HUES6 (cell line): ENCODE measurements around the gene C17orf50.

ENCODE experiments used
- H3K27ac ChIP-seq: 2 replicates; pipeline ENCODE4 v1.7.0; 2013; ENCODE audit warnings: low read depth, mild to moderate bottlenecking, low read length, inconsistent platforms
- H3K27me3 ChIP-seq: 2 replicates; pipeline ENCODE4 v1.6.1; 2013; ENCODE audit warnings: low read length; ENCODE audit not compliant: control insufficient read depth, insufficient read depth
- H3K36me3 ChIP-seq: 2 replicates; pipeline ENCODE4 v1.6.1; 2013; ENCODE audit warnings: low read length; ENCODE audit not compliant: control insufficient read depth, insufficient read depth
- H3K4me1 ChIP-seq: 2 replicates; pipeline ENCODE4 v1.6.1; 2013; ENCODE audit warnings: low read length; ENCODE audit not compliant: control insufficient read depth, insufficient read depth
- H3K4me3 ChIP-seq: 2 replicates; pipeline ENCODE4 v1.5.1; 2013; ENCODE audit warnings: low read depth, low read length
- H3K9ac ChIP-seq: one replicate; pipeline ENCODE4 v1.6.1; 2013; ENCODE audit warnings: mild to moderate bottlenecking, low read length
- H3K9me3 ChIP-seq: 2 replicates; pipeline ENCODE4 v1.6.1; 2013; ENCODE audit warnings: low read depth, low read length; ENCODE audit not compliant: control insufficient read depth, insufficient read depth

C17orf50 gene

DNA sequence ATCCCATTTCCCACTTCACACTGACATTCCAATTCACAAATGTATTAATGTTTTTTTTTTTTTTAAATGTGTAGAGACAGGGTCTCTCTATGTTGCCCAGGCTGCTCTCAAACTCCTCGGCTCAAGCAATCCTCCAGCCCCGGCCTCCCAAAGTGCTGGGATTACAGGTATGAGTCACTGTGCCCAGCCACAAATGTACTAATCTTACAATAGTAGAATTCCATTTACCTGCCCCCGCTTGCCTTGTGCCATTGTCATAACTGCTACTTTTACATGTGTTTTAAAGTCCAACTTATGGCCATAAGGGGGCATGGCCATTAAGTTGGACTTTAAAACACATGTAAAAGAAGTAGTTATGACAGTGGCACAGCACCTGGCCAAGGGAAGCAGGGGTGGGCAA is 30.2 kb downstream of the C17orf50 start:
- peaks cover 4% of the 10 kb centered on the region; the same call in 1 of the 2 replicates for H3K4me1 ChIP-seq
- H3K9ac ChIP-seq, result no peak overlapping the region
- H3K4me3 ChIP-seq, result no peak overlapping the region
- H3K27ac ChIP-seq, result no peak overlapping the region
- H3K27me3 ChIP-seq, result peaks cover 56% of the 10 kb centered on the region
- no peaks in the 10 kb centered on the region for H3K36me3 ChIP-seq
- H3K9me3 ChIP-seq, result no peaks in the 10 kb centered on the region

DNA sequence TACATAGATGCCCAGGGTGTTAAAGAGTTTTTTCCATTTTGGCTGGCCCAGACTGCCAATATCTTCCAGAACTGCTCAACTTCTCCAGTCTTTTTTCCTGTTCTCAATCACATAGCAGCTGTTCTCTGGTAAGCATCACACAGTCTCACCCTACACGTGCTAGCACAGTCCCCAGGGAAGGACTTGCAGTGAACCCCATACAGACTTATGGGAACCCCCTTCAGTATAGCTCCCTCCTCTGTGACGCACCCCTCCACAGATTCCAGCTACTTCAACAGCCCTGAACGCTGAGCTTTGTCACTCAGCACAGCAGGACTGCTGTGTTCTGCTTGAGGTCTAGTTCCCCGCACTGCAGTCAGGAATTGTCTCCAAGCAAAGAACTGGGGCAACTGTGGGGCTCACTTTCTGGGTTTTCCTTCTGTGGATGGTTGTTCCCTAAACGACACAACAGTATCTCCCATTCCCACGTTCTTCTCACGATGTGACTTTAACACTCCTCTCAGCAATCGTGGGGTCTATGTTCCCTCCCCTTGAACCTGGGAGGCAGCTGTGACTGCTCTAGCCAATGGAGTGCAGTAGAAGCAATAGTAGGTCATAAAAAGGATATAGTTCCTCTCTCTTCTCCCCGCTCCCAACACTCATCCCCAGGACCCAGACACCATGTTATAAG is 31.1 kb downstream of the C17orf50 start:
- H3K9ac ChIP-seq, result no peak overlapping the region
- H3K9me3 ChIP-seq, result no peaks in the 10 kb centered on the region
- H3K4me1 ChIP-seq, result peaks cover 4% of the 10 kb centered on the region; the same call in 1 of the 2 replicates
- H3K36me3 ChIP-seq, result no peaks in the 10 kb centered on the region
- no peak overlapping the region for H3K4me3 ChIP-seq
- peaks cover 66% of the 10 kb centered on the region for H3K27me3 ChIP-seq
- H3K27ac ChIP-seq, result no peak overlapping the region

DNA sequence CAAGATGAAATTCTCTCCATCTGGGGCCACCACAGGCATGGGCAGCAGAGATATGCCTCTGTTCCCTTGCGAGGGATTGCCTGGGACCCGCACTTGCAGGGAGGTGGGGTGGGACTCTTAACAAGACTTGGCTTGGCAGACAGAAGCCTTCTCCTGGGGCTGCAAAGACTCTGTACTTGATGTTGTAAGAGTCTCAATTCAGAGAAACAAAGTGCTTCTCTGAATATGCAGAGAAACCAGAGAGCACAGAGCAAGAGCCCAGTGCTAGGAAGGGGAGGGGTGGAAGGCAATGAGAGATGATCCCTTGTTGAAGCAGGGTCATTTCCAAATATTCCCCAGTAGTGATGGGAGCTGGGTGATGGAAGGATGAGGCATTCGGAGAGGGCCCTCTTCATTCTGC is 32.6 kb downstream of the C17orf50 start:
- peaks cover 79% of the 10 kb centered on the region for H3K27me3 ChIP-seq
- no peak overlapping the region for H3K9ac ChIP-seq
- no peak overlapping the region for H3K27ac ChIP-seq
- peaks cover 4% of the 10 kb centered on the region; the same call in 1 of the 2 replicates for H3K4me1 ChIP-seq
- H3K9me3 ChIP-seq, result no peaks in the 10 kb centered on the region
- no peaks in the 10 kb centered on the region for H3K36me3 ChIP-seq
- H3K4me3 ChIP-seq, result no peak overlapping the region

DNA sequence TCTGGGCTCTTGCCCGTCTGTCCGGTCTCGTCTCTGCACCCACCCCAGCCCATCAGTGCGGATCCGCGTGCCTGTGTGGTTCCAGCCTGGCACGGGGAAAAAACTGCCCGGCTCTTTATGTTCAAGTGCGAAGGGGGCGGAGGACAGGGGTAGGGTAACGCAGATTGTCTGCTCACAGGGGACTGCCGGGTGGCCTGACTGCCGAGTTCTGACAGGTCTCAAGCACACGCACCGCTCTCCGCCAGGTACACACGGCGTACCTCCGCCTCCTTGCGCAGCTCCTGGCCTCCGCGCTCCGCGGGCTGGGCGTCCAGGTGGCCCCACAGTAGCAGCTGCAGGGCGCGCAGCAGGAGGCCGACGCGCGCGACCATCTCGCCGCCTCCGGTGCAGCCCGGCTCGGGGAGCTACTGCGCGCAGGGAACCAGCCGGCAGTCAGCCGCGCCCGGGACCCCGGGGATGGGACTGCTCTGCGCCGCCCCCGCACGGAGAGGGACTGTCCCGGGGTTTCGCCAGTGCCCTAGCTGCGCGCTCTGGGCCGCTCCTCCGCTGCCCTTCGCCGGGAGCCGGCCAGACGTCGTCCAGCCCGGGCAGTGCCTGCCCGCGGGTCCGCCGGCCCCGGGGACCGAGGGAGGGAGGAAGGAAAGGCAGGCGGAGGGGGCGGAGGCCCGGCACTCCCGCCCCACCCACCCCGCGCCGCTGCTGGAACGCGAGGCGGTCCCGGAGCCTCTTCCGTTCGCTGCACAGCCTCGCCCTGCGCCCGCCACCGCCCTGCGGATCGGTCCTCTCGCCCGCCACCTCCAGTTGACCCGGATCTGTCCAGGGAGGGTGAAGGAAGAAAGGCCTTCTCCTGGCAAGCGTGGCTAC is 34.6 kb downstream of the C17orf50 start, which contains the start of gene MMP28:
TSS of gene MMP28 (minus strand) at position 635 of the 864 bp plus-strand sequence. CDS start at position 371, 264 bp downstream.
- no peaks in the 10 kb centered on the region for H3K9me3 ChIP-seq
- peak within 1 kb of the TSS; percentile 70 for H3K4me3 ChIP-seq
- H3K27me3 ChIP-seq, result peaks cover 83% of the 10 kb centered on the region
- H3K36me3 ChIP-seq, result no peaks in the 10 kb centered on the region
- peaks cover 4% of the 10 kb centered on the region; the same call in 1 of the 2 replicates for H3K4me1 ChIP-seq
- H3K9ac ChIP-seq, result no peak within 1 kb of the TSS
- no peak within 1 kb of the TSS for H3K27ac ChIP-seq

DNA sequence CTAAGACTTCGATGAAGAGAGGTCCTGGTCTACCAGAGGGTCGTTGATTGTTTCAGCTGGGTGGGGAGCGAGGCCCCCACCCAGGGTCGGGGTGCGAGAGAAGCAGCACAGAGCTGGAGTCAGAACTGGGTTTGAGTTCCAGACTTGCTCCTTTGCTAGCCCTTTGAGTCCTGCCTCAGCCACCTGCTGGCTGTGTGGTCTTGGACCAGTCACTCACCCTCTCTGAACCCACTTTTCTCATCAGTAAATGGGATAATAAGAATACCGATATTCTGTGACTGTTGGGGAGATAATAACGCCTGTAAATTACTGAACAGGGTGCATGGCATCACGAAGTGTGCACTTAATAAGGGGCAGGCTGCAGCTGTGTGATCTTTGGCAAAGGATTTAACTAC is 35.2 kb downstream of the C17orf50 start:
- no peak overlapping the region for H3K27ac ChIP-seq
- H3K4me1 ChIP-seq, result peaks cover 4% of the 10 kb centered on the region; the same call in 1 of the 2 replicates
- H3K9ac ChIP-seq, result no peak overlapping the region
- H3K9me3 ChIP-seq, result no peaks in the 10 kb centered on the region
- peak overlapping the region; percentile 70 for H3K4me3 ChIP-seq
- H3K27me3 ChIP-seq, result peaks cover 84% of the 10 kb centered on the region
- H3K36me3 ChIP-seq, result no peaks in the 10 kb centered on the region

DNA sequence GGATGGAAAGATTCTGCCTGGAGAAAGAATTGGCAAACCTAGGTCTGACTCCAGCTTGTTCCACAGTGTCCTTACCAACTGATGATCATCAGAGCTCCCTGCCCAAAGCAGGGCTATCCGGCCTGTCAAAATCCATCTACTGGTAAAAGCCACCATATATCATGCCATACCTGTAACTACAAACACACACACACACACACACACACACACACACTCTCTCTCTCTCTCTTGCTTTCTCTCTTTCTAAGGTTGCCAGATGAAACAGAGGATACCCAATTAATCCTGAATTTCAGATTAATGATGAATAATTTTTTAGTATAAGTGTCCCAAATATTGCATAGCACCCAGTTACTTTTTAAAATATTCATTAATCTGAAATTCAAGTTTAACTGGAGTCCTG is 36.3 kb downstream of the C17orf50 start:
- no peaks in the 10 kb centered on the region for H3K9me3 ChIP-seq
- H3K36me3 ChIP-seq, result no peaks in the 10 kb centered on the region
- H3K27ac ChIP-seq, result no peak overlapping the region
- H3K4me1 ChIP-seq, result peaks cover 6% of the 10 kb centered on the region; the same call in 1 of the 2 replicates
- no peak overlapping the region for H3K9ac ChIP-seq
- H3K27me3 ChIP-seq, result peaks cover 76% of the 10 kb centered on the region
- no peak overlapping the region for H3K4me3 ChIP-seq

DNA sequence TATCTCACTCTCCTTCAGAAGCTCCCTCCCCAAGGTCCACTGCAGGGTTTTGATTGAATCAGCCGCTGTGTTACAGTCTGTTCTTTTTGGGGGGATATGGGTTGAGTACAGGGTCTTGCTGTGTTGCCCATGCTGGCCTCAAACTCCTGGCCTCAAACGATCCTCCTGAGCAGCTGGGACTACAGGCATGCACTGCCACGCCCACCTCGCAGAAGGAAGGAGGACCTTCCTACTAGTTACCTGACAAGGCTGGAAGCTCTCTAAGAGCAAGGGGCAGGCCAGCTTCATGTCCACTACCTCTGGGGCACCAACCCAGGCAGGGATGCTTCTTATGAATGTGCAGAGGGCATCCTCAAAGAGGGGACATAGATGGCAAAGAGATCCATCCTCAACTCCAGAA is 36.7 kb downstream of the C17orf50 start:
- no peak overlapping the region for H3K4me3 ChIP-seq
- H3K27ac ChIP-seq, result no peak overlapping the region
- H3K36me3 ChIP-seq, result no peaks in the 10 kb centered on the region
- peaks cover 72% of the 10 kb centered on the region for H3K27me3 ChIP-seq
- H3K9ac ChIP-seq, result no peak overlapping the region
- H3K4me1 ChIP-seq, result peaks cover 6% of the 10 kb centered on the region; the same call in 1 of the 2 replicates
- no peaks in the 10 kb centered on the region for H3K9me3 ChIP-seq

DNA sequence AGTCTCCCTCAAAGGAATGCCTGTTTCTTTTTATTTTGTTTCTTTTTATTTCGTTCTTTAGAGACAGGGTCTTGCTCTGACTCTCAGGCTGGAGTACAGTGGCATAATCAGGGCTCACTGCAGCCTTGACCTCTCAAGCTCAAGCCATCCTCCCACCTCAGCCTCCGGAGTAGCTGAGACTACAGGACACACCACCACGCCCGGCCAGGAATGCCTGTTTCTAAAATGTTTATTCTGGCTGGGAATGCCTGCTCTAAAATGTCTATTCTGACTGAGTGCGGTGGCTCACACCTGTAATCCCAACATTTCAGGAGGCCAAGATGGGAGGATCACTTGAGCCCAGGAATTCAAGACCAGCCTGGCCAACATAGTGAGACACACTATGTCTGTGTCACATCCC is 37.2 kb downstream of the C17orf50 start:
- no peaks in the 10 kb centered on the region for H3K36me3 ChIP-seq
- H3K4me3 ChIP-seq, result no peak overlapping the region
- H3K4me1 ChIP-seq, result peaks cover 6% of the 10 kb centered on the region; the same call in 1 of the 2 replicates
- peaks cover 67% of the 10 kb centered on the region for H3K27me3 ChIP-seq
- no peak overlapping the region for H3K9ac ChIP-seq
- H3K9me3 ChIP-seq, result no peaks in the 10 kb centered on the region
- no peak overlapping the region for H3K27ac ChIP-seq

DNA sequence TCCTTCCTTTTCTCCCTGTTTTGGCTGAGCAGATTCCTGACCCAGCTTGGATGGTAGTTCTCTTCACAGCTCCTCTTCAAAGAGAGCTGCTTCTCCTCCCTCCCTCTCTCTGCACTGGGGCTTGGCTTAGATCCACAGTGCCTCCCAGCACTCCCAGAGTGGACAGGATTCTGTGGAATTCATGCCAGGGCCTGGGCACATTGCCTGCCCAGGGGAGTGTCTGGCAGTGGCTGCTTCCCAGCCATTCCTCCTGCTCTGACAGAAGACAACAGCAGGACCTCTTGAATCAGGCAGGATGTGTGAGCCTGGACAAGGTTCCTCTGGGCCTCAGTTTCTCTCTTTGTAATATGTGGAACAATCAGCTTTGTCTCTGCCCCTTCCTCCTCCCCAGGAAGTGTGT is 39.3 kb downstream of the C17orf50 start:
- H3K9me3 ChIP-seq, result no peaks in the 10 kb centered on the region
- no peaks in the 10 kb centered on the region for H3K36me3 ChIP-seq
- H3K27me3 ChIP-seq, result peaks cover 46% of the 10 kb centered on the region
- H3K27ac ChIP-seq, result no peak overlapping the region
- no peak overlapping the region for H3K9ac ChIP-seq
- no peak overlapping the region for H3K4me3 ChIP-seq
- peaks cover 2% of the 10 kb centered on the region; the same call in 1 of the 2 replicates for H3K4me1 ChIP-seq

DNA sequence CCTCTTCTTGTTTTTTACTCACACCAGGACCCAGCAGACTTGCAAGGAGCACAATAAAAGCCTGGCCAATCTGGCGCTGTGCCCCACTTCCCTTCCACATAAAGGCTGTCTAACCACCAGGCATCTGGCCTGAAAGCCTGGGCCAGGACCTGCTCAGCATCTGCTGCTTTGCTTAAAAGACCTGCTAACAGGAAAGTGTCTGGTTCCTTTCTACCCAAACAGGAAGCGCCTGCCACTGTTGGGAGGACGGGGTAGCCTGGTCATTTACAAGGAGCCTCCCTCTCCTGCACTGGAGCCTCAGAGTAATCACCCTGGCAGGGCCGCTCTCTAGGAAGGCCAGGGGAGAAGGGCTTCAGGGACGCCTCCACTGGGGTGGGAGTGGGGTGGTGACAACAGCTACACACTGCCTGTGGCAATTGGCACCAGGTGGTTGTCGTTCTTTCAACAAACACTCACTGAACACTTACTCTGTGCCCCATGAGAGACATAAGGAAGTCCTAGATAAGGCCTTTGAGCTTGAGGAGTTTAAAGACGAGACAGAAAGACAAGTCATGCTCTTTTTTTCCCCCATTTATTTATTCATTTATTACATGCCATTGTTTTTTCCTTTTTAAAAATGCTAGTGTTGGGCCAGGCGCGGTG is 41.0 kb downstream of the C17orf50 start:
- Histone ChIP-seq H3K9ac (no peak overlapping the region), H3K36me3 (no peaks in the 10 kb centered on the region), H3K4me3 (no peak overlapping the region), H3K27me3 (peaks cover 29% of the 10 kb centered on the region), H3K9me3 (no peaks in the 10 kb centered on the region), H3K4me1 (peaks cover 2% of the 10 kb centered on the region; the same call in 1 of the 2 replicates), H3K27ac (no peak overlapping the region)
